Ascending aorta (tissue), 2 donors: ENCODE measurements around the gene CUZD1. TPM values are rescaled to one million over a fixed set of nuclear protein-coding genes. Genes with fewer than 3 reads are reported as not detected.

Source experiments
- DNase-seq, 2 donors: peaks; one replicate each; pipeline ENCODE4 v3.0.0-alpha.2; 2019; ENCODE audit warnings: low spot score in 2 of 2
- H3K27ac ChIP-seq, 2 donors: fragments of 200-600 bp; sonication (generic); one replicate each; pipeline ENCODE4 v1.5.1; 2016 to 2017; ENCODE audit warnings: mild to moderate bottlenecking in 1 of 2
- H3K27me3 ChIP-seq: fragments of 200-600 bp; sonication (generic); one replicate; pipeline ENCODE4 v1.5.1; 2017
- H3K36me3 ChIP-seq, 2 donors: fragments of 200-600 bp; sonication (generic); one replicate each; pipeline ENCODE4 v1.5.1; 2016
- H3K4me1 ChIP-seq, 2 donors: fragments of 200-600 bp; sonication (generic); one replicate each; pipeline ENCODE4 v1.5.1; 2016 to 2017; ENCODE audit warnings: mild to moderate bottlenecking in 1 of 2
- H3K4me3 ChIP-seq, 2 donors: fragments of 200-600 bp; sonication (generic); one replicate each; pipeline ENCODE4 v1.5.1; 2016 to 2017; ENCODE audit warnings: mild to moderate bottlenecking in 1 of 2
- H3K9me3 ChIP-seq, 2 donors: fragments of 200-600 bp; sonication (generic); one replicate each; pipeline ENCODE4 v1.5.1; 2016
- intact Hi-C: fragments of 100-400 bp; cut with DNase I; formaldehyde crosslinking; loops from one replicate; pipeline ENCODE4 v1.15.1; 2023
- total RNA-seq: library from RNA; depleted of rRNA; stranded (reverse); fragments of >200 nt; gene quantifications from one replicate; pipeline ENCODE4 v1.1.0, GENCODE V29; 2016
- TF ChIP-seq, protein P1 (sequence below), 3 experiments: fragments of 200-600 bp in 2 of 3; fragments of 450-650 bp in 1 of 3; sonication (generic) in 2 of 3; IDR thresholded peaks; one replicate each; pipeline ENCODE4 v1.5.1; 2016 to 2019; ENCODE audit warnings: antibody characterized with exemption in 3 of 3, mild to moderate bottlenecking in 1 of 3, moderate library complexity in 1 of 3

The CUZD1 gene, protein sequence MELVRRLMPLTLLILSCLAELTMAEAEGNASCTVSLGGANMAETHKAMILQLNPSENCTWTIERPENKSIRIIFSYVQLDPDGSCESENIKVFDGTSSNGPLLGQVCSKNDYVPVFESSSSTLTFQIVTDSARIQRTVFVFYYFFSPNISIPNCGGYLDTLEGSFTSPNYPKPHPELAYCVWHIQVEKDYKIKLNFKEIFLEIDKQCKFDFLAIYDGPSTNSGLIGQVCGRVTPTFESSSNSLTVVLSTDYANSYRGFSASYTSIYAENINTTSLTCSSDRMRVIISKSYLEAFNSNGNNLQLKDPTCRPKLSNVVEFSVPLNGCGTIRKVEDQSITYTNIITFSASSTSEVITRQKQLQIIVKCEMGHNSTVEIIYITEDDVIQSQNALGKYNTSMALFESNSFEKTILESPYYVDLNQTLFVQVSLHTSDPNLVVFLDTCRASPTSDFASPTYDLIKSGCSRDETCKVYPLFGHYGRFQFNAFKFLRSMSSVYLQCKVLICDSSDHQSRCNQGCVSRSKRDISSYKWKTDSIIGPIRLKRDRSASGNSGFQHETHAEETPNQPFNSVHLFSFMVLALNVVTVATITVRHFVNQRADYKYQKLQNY
- total RNA-seq, result not detected

DNA sequence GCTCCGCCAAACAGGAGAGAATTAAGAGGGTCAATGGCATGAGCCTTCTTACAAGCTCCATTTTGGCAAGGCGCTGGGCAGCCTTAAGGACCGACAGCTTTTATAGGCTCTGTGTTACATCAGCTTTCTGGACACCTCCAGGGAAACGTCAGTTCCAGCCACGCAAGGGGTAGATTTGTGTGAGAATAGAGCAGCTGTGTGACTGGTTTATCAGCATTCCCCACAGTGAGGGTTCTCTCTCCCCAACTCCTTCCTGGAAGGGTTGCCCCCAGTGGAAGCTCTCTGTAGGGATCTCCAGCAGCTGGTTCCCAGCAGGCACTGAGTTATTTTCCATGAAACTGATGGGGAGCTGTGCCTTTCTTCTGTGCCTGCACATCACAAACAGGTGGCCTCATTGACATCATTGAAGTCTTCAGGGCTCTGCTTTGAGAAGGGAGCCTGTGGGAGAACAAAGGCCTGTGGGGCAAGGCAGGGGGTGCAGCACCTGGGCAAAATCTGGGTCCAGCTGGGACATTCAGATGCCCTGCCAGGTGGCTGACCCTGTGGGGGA is at the start of gene CUZD1:
Gene CUZD1, minus strand, starts transcription at position 75 of the 550 bp plus-strand sequence. Its CDS starts 14 bp downstream, at position 61.
- no peaks in the 10 kb centered on the region for H3K9me3 ChIP-seq
- H3K4me1 ChIP-seq, result no peaks in the 10 kb centered on the region
- no peaks in the 10 kb centered on the region for H3K27me3 ChIP-seq
- TF ChIP-seq, protein P1, sequence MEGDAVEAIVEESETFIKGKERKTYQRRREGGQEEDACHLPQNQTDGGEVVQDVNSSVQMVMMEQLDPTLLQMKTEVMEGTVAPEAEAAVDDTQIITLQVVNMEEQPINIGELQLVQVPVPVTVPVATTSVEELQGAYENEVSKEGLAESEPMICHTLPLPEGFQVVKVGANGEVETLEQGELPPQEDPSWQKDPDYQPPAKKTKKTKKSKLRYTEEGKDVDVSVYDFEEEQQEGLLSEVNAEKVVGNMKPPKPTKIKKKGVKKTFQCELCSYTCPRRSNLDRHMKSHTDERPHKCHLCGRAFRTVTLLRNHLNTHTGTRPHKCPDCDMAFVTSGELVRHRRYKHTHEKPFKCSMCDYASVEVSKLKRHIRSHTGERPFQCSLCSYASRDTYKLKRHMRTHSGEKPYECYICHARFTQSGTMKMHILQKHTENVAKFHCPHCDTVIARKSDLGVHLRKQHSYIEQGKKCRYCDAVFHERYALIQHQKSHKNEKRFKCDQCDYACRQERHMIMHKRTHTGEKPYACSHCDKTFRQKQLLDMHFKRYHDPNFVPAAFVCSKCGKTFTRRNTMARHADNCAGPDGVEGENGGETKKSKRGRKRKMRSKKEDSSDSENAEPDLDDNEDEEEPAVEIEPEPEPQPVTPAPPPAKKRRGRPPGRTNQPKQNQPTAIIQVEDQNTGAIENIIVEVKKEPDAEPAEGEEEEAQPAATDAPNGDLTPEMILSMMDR (IDR thresholded peaks at IDR 0.05), result no peak
- intact Hi-C loops, result no loop called here
- DNase-seq, result no peak
- no peak within 1 kb of the TSS for H3K27ac ChIP-seq
- no peaks in the 10 kb centered on the region for H3K36me3 ChIP-seq
- H3K4me3 ChIP-seq, result no peak within 1 kb of the TSS

DNA sequence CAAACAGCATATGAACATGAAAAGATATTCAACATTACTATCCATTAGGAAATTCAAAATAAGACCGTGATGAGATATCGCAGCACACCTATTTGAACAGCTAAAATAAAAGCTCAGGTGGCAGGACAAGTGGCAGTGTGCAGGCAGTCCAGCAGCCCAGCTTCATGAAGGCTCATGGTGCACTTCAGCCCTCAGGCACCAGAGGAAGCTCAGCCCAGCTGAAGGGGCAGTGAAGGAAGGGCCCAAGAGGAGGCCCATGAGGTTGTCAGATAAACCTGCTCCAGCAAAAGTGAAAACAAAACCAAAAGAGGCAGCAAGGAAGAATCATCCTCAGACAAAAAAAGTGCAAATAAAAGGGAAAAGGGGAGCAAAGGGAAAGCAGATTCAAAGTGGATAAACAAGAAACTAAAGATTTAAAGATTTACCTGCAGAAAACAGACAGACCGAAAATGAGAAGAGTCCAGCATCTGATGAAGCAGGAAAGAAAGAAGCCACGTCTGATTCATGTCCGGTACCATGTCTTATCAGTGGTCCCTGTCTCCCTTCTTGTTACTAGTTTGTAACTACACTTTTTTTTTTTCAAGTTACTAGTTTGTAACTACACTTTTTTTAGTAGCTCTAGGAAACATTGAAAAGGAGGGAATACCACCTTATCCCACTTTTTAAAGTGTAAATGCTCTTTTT is 48.7 kb upstream of the CUZD1 start:
- H3K9me3 ChIP-seq, result no peaks in the 10 kb centered on the region
- H3K27me3 ChIP-seq, result no peaks in the 10 kb centered on the region
- no peak overlapping the region for H3K4me3 ChIP-seq
- intact Hi-C loops, result no loop called here
- no peak for DNase-seq
- H3K36me3 ChIP-seq, result no peaks in the 10 kb centered on the region
- TF ChIP-seq, protein P1 (IDR thresholded peaks at IDR 0.05), result no peak
- no peaks in the 10 kb centered on the region for H3K4me1 ChIP-seq
- no peak overlapping the region for H3K27ac ChIP-seq

DNA sequence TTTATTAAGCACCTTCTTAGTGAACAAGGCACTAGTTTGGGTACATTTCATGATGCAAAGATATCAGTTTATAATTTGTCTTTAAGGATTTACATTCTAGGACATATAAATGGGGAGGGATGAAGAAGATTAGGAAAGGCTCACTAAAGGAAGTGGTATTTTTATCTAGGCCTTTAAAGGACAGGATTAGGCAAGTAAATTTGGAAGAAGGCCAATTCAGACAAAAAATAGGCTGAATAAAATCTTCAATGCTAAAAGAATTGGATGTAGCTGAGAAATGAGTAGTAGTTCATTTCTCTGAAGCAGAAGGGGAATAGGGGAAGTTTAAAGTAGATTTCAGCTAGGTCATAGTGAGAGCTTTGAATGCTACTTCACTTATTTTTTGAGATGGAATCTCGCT is 38.5 kb upstream of the CUZD1 start:
- H3K27me3 ChIP-seq, result no peaks in the 10 kb centered on the region
- H3K4me1 ChIP-seq, result peaks cover 0 to 2% of the 10 kb centered on the region in 2 donors
- no peak overlapping the region for H3K27ac ChIP-seq
- H3K36me3 ChIP-seq, result no peaks in the 10 kb centered on the region
- TF ChIP-seq, protein P1 (IDR thresholded peaks at IDR 0.05), result no peak
- DNase-seq, result no peak
- no peak overlapping the region for H3K4me3 ChIP-seq
- intact Hi-C loops, result no loop called here
- H3K9me3 ChIP-seq, result no peaks in the 10 kb centered on the region

DNA sequence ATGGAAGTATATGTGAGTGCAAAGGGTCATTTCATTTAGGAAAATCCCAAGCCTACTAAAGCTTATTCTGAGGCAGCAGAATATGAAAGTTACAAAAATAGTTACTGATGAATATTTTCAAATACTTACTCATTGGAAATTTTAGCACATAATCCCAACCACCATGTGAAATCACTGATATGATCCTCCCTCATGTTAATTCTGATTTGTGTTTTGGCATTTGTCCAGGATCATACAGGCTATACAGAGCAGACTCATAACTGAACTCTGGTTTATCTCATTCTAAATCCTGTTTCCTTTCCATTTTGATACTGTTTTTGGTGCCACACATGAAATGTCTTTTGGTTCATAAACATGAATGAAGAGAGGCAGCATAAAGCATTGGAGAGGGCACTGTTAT is 37.1 kb upstream of the CUZD1 start:
- intact Hi-C loops, result no loop called here
- DNase-seq, result no peak
- H3K27ac ChIP-seq, result no peak overlapping the region
- no peak overlapping the region for H3K4me3 ChIP-seq
- H3K27me3 ChIP-seq, result no peaks in the 10 kb centered on the region
- no peaks in the 10 kb centered on the region for H3K9me3 ChIP-seq
- peaks cover 0 to 2% of the 10 kb centered on the region in 2 donors for H3K4me1 ChIP-seq
- TF ChIP-seq, protein P1 (IDR thresholded peaks at IDR 0.05), result no peak
- no peaks in the 10 kb centered on the region for H3K36me3 ChIP-seq

DNA sequence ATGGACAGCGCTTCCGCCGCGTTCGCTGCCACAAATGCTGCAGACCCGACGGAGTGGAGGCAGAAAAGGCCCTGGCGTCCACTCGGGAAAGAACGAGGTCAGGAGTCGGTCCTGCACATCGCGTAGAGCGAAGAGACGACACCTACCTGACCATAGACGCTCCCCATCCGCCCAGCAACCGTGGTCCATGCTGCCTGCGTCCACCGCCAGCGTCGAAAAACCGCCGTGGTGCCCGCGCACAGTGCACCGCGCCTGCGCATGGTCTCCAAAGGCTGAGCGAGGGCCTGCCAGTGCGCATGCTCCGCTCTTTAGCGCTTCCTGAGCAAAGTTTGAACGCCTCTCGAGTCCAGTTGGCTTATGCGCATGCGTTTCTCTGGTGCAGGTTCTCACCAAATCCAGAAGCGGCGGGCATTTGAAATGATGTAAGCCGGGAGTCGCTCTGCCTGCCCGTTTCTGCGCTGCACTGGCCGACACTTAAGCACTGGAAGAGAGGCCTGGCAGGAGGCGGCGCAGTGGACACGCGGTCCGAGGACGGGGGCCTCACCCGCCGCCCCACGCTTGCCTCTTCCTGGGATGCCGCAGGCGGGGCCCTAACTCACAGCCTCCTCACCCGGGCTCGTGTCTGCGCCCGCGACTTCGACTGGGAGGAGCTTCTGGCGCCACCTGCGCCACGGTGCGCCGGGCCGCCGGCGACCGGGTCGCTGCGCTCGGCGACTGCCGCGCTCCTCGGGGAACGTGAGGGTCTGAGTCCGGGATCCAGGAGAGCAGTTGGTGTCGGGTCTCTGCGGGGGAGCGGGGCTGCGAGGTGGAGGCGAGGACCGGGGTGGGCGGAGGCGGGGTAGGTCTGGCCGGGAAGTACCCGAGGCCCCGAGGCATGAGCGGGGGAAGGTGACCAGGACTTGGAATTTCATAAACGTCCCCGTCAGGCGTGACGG is 33.9 kb upstream of the CUZD1 start, which contains the start of gene FAM24B:
Gene FAM24B, minus strand, starts transcription at position 243 of the 935 bp plus-strand sequence. CDS start 29,066 bp downstream, outside the sequence.
- Histone ChIP-seq H3K4me3 (peak within 1 kb of the TSS; percentile 54 to 68), H3K4me1 (peaks cover 0 to 2% of the 10 kb centered on the region in 2 donors), H3K36me3 (no peaks in the 10 kb centered on the region), H3K27me3 (no peaks in the 10 kb centered on the region), H3K27ac (peak within 1 kb of the TSS in 1 of 2 donors; percentile 24), H3K9me3 (no peaks in the 10 kb centered on the region)
- TF ChIP-seq, protein P1 (IDR thresholded peaks at IDR 0.05), result no peak
- intact Hi-C loops, result no loop called here
- DNase-seq, result peak; percentile 62 to 92
